RWPE1 (cell line): ENCODE results near the gene PGRMC2.

Experiments
- CTCF ChIA-PET: fragments of 350-600 bp; sonication (Branson Sonifier 250); formaldehyde crosslinking; extraction: SDS; loops from one replicate; lab custom pipeline; 2021; lab: Yijun Ruan, JAX
- POLR2A ChIA-PET: fragments of 400-600 bp; formaldehyde crosslinking; extraction: SDS; loops from one replicate; lab custom pipeline; 2020; ENCODE audit warnings: antibody characterized with exemption; ENCODE audit not compliant: low non-redundant PET; lab: Yijun Ruan, JAX
- DNase-seq: peaks from one replicate; pipeline ENCODE4 v3.0.0; 2012; ENCODE audit warnings: low spot score
- H3K27ac ChIP-seq: fragments of 450-650 bp; 2 replicates; pipeline ENCODE4 v1.5.1; 2017
- TF ChIP-seq, protein P1 (sequence below): fragments of 450-650 bp; conservative IDR thresholded peaks from 2 replicates; pipeline ENCODE4 v1.5.1; 2017; ENCODE audit warnings: low read depth, mild to moderate bottlenecking

PGRMC2 gene, protein sequence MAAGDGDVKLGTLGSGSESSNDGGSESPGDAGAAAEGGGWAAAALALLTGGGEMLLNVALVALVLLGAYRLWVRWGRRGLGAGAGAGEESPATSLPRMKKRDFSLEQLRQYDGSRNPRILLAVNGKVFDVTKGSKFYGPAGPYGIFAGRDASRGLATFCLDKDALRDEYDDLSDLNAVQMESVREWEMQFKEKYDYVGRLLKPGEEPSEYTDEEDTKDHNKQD

DNA sequence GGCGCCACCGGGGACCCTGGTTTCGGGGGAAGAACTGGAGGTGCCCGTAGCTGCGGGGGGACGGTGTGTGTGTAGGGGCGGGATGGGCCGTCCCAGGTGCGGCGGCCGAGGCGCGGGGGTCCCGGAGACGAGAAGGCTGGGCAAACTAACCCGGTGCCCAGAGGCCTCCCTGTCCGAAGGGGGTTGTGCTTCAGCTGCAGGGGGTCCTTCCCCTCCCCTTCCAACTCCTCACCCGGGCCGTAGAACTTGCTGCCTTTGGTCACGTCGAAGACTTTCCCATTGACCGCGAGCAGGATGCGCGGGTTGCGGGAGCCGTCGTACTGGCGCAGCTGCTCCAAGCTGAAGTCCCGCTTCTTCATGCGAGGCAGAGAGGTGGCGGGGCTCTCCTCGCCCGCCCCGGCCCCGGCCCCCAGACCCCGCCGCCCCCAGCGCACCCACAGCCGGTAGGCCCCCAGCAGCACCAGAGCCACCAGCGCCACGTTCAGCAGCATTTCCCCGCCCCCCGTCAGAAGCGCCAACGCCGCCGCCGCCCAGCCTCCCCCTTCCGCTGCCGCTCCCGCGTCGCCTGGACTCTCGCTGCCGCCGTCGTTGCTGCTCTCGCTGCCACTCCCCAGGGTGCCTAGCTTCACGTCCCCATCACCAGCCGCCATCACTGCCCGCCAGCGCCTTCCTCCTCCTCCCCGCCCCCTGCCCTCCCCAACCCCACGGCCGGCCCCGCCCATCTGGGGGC lies at the start of gene PGRMC2:
TSS of gene PGRMC2 (minus strand) at position 673 of the 730 bp plus-strand sequence. CDS start at position 650, 23 bp downstream.
- TF ChIP-seq, protein P1, sequence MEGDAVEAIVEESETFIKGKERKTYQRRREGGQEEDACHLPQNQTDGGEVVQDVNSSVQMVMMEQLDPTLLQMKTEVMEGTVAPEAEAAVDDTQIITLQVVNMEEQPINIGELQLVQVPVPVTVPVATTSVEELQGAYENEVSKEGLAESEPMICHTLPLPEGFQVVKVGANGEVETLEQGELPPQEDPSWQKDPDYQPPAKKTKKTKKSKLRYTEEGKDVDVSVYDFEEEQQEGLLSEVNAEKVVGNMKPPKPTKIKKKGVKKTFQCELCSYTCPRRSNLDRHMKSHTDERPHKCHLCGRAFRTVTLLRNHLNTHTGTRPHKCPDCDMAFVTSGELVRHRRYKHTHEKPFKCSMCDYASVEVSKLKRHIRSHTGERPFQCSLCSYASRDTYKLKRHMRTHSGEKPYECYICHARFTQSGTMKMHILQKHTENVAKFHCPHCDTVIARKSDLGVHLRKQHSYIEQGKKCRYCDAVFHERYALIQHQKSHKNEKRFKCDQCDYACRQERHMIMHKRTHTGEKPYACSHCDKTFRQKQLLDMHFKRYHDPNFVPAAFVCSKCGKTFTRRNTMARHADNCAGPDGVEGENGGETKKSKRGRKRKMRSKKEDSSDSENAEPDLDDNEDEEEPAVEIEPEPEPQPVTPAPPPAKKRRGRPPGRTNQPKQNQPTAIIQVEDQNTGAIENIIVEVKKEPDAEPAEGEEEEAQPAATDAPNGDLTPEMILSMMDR: no peak
- ChIA-PET POLR2A (no interaction called here), CTCF (interaction anchor here (0.5 kb wide), 2 partner anchors 390 to 475 kb away, joined by 3 read pairs; no protein-coding TSS in a partner anchor)
- peak; percentile 19 for DNase-seq
- peak within 1 kb of the TSS; percentile 96 for H3K27ac ChIP-seq

DNA sequence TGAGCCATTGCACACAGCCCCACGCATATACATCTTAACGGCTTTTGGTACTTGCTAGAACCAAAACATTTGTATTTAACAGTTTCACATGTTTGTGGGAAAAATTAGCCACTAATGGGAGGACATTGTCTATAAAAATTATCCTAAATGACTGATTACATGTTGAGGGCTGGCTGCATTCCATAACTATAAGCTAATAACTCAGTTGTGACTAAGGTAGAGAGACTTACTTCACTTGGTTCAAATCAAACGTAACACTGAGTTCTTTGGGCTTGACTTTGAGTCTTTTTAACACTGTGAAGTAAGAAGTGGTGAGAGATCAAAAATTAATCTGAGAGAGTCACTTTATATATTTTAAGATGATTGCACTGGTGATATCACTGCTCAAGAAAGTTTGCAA lies 47.9 kb upstream of the PGRMC2 start:
- TF ChIP-seq, protein P1: no peak
- CTCF ChIA-PET: no interaction called here
- no peak for DNase-seq
- H3K27ac ChIP-seq: no peak overlapping the region
- POLR2A ChIA-PET: no interaction called here

DNA sequence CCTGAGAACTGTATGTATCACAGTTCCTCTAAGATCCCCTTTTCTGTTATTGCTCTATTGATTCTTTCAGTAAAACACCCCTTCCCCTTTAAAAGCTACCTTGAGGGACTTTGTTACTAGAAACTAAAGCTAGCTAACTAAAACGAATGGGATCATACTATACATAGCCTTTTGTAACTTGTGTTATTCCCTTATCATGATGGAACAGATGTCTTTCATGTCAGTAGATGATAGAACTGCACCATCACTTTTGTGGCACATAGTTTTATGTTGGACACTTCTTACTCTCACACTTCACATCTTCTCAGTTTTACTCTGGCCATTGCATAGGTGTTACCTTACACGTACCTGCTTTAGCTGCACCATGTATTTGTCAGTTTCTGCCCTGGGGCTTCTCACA lies 46.6 kb upstream of the PGRMC2 start:
- H3K27ac ChIP-seq: no peak overlapping the region
- CTCF ChIA-PET: interaction anchor here (0.5 kb wide), 1 partner anchor 551 kb away, joined by 7 read pairs; no protein-coding TSS in a partner anchor
- no peak for DNase-seq
- POLR2A ChIA-PET: no interaction called here
- TF ChIP-seq, protein P1: no peak

DNA sequence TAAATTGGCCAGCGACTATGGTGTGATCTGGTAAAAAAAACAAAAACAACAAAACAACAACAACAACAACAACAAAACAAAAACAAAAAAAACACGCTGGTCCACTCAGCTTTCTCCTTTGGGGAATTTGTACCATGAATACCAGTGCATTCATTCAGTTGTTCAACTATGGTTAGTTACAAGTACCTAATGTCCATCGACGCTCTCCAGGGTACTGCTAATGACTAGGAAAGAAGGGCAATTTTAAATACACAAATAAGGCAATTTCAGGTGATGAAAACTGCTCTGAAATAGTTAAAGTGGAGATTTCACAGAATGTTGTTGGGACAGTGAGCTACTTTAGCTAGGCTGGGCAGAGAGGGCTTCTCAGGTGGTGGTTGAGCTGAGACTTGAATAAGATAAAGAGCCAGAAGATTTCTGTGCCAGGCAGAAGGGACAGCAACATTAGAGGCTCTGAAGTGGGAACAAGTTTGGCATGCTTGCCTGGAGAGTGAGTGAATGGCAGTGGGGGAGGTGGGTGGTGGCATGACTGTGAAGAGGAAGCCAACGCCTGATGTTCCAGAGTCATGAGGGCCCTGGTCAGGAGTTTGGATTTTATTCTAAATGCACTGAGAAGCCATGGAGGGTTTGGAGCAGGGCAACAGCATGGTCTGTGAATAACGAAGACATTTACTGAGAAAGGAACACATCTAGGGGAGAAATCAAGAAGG lies 45.9 kb upstream of the PGRMC2 start:
- TF ChIP-seq, protein P1: no peak
- CTCF ChIA-PET: interaction anchor here (0.5 kb wide), 1 partner anchor 551 kb away, joined by 7 read pairs; no protein-coding TSS in a partner anchor
- no peak overlapping the region for H3K27ac ChIP-seq

DNA sequence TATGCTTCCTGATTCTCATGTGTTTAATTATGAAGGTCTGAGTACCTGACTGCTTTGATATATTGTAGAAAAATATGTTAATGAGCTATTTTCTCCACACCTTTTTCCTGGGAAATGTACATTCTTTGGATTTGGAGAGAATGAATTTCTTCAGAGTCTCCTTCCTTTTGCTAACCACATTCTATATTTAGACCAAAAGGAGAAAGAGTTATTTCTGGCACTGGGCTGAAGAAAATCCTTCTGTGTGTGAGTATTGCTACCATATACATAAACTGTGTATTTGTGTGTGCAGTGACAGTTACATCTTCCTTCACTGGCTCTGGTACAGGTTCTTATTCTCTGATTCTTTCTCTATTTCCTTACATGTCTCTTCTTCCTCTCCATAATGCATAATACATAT lies 44.5 kb upstream of the PGRMC2 start:
- H3K27ac ChIP-seq: no peak overlapping the region
- ChIA-PET POLR2A (no interaction called here), CTCF (no interaction called here)
- TF ChIP-seq, protein P1: no peak
- DNase-seq: no peak

More for the DNA sequence above, 45.9 kb upstream of the PGRMC2 start:
- no peak for DNase-seq
- POLR2A ChIA-PET: no interaction called here

DNA sequence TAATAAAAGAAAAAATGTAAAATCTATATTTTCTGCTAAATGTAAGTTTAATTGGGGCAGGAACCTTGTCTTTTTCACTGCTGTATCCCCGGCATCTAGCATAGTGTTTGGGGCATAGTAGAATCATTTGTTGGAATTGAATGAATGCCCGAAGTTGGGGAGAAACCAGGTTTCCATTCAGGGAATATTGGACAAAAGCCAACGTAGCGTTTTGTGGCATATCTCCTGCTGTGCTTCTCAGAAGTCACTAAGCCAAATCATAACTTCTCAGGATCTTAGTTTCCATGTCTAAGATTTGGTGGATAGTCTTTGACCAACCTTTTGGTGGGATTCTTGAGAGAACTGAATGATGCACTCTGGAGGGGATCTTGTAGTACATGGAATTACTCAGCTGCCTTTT lies 42.0 kb upstream of the PGRMC2 start:
- no peak overlapping the region for H3K27ac ChIP-seq
- no peak for DNase-seq
- POLR2A ChIA-PET: no interaction called here
- TF ChIP-seq, protein P1: no peak
- CTCF ChIA-PET: no interaction called here
